GM19328 (cell line): ENCODE data around the gene PTH2R.
"Not testable (repeated sequence)": the region's sequence is repeated elsewhere in the genome, so short reads cannot be mapped to it uniquely, and the experiment has no call there.

Source experiments
- ATAC-seq: cut with Tn5 transposase; IDR thresholded peaks from one replicate; pipeline ENCODE4 v1.9.1; 2021; ENCODE audit warnings: mild to moderate bottlenecking, moderate library complexity; ENCODE audit not compliant: unreplicated experiment

The PTH2R gene

DNA sequence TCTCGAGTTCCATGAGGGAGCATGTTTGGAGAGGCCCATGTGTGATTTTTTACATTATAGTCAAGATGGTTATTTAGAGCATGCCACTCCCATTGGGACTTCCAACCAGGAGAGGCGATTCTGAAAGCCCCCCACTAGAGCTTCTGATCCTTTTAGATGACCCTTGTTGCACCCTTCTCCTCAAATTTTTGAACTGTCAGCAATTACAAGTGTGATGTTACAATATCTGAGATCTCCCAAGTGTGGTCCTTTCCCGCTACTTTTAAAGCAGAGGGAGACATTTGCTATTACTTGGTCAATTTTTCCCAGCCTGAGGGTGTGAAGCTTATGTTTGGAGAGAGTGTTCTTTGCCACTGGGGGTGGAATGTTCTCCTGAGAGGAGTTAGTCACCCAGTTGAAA lies 16.7 kb upstream of the PTH2R start:
- no peak for ATAC-seq

DNA sequence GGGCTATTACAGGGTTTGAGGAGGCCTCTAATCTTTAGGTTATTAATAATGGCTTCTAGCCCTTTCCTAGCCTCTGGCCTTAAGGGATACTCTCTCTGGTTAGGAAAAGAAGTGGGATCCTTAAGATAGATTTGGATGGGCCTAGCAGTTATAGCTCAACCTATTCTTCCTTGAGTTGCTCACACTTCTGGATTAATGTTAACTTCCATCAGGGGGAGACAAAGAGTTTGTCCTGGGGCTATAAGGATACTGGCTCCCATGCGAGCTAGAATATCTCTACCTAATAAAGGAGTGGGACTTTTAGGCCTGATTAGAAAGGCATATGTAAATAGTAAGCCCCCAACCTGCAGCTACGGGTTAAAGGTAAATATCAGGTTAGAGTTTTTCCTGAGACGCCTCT lies 14.3 kb upstream of the PTH2R start:
- ATAC-seq, result no peak

DNA sequence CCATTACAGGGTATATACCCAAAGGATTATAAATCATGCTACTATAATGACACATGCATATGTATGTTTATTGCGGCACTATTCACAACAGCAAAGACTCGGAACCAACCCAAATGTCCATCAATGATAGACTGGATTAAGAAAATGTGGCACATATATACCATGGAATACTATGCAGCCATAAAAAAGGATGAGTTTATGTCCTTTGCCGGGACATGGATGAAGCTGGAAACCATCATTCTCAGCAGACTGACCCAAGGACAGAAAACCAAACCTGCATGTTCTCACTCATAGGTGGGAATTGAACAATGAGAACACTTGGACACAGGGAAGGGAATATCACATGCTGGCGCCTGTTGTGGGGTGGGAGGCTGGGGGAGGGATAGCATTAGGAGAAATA lies 9.8 kb upstream of the PTH2R start:
- ATAC-seq, result not testable (repeated sequence)

DNA sequence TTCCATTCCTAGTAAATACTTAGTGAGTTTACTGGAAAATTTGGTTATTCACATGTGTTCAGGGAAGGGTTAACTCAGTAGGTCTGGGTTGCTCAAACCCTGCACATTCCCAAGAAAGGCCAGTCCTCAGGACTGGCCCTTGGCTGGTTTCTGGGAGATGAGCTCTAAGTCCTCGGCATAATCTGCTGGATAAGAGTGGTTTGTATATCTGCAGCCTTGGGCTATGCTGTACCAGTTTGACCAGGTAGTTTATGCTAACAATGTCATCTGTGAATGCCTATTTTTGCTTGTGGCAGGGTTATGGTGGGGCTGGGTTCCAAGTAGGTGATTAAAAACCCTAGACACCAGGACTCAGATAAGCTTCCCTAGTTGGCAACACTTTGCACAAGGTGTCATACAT lies 7.4 kb upstream of the PTH2R start:
- ATAC-seq, result no peak

- ATAC-seq, result no peak
Measured at GRCh38 chr2:208407667-208408066, 1.1 kb downstream of the PTH2R start.

DNA sequence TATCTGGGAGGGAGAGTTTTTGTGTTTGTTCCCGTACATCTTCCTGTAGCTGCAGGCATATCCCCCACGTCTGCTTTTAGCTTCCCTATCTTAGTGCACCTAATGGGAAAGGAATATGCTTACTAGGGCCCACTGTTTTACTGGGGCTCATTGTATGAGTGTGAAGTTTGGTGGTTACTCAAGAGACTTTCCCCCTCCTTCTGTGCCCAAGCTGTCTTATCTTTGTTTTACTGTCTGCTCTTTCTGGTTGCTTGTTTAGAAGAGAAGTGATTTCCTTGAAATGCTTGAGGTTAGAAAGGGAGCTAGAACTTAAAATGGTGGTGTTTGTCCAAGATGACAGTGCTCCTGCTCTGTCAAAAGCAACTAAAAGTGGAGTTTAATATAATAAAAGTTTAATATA lies 7.3 kb downstream of the PTH2R start:
- ATAC-seq, result no peak

- ATAC-seq, result no peak
Measured at GRCh38 chr2:208415255-208415654, 8.7 kb downstream of the PTH2R start.

DNA sequence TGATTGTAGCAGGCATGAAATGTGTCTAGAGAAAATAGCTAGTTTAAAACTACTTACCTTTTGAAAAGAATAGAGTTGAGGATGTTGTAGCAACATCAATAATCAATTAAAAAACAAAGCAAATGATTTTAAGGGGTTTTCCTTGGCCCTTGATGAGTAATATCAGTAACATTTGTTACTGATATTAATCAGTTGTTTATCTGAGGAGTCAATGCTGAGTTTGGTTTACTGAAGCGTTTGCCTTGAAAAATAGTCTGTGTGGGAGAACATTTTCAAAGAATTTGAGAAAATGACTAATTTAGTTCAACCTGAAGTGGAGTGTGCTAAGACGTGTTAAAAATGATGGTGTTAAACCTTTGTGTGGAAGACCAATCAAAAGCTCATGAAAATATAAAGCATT lies 9.3 kb downstream of the PTH2R start:
- peak; percentile 60 for ATAC-seq

- no peak for ATAC-seq
Measured at GRCh38 chr2:208426412-208427045, 19.9 kb downstream of the PTH2R start.

GRCh38 chr2:208437755-208438154 lies 31.2 kb downstream of the PTH2R start:
- no peak for ATAC-seq

DNA sequence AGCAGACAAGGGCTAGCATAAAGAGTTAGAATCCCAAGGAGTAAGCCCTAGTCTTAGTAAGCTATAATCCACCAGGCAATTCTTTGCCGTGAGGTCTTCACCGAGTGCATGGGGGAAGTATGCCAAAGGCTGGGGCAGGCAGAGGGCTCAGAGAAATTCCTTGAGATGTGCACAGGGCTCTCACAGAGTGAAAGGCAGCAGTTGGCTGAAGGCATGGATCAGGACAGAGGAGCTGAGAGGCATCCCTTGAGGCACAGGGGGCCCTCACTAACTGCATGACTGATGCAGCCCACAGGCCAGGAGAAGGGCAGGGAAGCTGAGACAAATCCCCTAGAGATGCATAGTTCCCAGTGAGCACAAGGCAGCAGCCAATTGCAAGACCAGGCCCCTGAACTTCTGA lies 34.1 kb downstream of the PTH2R start:
- ATAC-seq, result no peak

DNA sequence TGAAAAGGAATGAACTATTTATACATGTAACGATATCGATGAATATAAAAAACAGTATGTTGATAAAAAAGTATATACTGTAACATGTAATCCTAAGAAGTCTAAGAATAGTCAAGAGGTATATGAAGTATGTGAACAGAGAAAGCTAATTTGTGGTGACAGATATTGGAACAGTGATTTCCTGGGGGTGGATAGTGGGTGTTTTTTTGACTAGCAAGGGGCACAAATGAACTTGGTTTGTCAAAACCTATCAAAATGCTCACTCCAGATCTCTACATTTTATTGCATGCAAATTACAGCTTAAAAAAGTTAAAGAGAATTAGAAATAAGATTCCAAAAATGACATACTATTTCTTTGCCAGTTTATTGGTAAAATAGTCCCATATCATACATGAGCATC lies 35.4 kb downstream of the PTH2R start:
- ATAC-seq, result no peak

GRCh38 chr2:208447447-208447846 lies 40.9 kb downstream of the PTH2R start:
- not testable (repeated sequence) for ATAC-seq

DNA sequence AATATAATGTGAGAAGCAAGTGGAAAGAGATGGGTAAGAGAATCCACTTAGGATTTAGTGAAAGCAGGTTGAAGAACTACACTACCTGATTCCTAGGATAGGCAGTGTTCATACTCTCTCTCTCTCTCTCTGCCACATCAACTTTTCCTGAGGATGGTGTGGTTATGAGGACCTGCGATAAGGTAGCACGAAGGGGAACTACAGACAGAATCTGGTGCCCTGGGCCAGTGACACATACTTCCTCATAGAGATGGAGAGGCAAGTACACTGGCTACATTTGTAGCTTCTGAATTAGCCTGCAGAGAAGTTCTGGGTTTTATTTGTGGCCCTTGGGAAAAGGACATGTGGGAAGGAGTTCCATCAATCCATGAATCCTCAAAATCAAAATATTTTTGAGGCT lies 44.5 kb downstream of the PTH2R start:
- ATAC-seq, result no peak

DNA sequence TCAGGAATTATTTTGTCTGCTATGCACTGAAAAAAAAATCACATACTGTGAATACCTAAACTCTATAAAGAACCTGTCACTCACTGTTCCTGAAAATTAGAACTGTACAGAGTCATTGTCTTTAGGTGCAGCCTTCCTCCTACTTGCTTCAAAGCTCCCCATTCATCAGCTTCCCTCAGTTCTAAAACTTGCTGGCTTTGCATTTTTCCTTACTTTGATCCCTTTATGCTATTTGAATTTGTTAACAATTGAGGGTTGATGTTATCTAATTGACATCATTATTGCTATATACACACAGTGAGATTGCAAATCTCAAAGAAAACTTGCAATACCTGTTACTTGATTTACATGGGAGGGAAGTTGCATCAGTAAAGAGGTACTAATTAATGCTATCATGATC lies 48.3 kb downstream of the PTH2R start:
- ATAC-seq, result no peak

DNA sequence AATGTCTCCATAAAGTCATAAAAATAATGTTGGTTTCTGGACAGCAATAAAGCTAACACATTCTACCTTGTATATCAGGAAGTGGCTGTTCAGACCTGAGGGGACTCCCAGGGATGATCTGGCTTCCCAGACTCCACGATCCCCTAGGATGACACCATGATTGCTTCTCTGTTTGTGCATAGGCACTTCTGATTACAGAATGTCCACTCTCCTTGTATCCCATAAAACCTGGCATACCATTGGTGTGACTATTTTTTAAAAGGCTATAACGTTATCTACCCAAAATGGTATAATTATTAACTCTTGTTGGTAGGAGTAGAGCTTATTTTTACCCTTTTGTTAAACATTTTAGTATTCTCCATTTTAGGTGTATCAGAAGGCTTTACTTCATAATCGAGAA lies 57.1 kb downstream of the PTH2R start:
- no peak for ATAC-seq

DNA sequence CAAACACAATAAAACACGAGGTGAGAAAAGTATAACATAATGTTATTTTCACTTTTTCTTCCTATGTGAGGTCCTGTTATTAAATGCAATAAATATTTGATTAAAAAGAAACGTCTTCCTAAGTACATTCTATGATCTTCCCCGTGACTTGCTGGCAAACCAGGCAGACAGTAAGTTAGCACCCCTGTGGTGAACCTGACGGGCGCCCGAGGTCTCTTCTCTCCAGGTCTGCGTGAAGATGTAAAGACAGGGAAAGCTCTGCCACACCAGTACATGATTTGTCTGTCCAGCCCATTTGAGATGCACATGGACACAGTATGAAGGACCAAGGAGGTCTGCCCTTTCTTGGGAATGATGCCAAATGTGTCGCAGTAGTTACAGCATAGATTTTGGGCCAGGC lies 57.6 kb downstream of the PTH2R start:
- no peak for ATAC-seq

DNA sequence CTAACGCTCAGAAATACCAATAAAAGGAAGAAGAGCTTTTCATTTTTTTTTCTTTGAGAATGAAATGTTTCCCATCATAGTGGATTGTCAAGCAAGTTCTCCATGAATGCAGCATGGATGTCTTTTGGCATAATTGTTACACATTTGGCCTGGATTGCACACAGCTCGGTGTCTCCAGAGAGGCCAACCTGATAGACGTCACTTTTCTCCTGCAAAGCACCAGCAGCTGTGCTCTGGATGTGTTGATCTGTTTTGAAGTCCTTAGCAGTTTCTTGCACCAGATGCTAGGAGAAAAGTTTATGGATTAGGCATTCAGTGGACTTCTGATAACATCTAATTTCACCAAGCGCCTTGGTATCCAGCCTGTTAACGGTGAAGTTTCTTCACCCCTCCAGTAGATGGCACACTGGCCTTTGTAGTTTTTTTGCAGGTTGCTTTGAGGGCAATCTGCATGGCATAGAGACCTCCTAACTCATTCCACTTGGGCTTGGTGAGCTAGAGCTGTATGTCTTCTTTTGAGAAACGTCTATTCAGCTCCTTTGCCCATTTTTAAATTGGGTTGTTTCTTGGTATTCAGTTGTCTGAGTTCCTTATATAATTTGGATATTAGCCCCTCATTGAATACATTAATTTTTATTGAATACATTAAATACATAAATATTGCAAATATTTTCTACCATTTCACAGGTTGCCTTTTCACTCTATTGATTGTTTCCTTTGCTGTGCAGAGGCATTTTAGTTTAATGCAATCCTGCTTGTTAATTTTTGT lies 59.7 kb downstream of the PTH2R start:
- ATAC-seq, result peak; percentile 80

DNA sequence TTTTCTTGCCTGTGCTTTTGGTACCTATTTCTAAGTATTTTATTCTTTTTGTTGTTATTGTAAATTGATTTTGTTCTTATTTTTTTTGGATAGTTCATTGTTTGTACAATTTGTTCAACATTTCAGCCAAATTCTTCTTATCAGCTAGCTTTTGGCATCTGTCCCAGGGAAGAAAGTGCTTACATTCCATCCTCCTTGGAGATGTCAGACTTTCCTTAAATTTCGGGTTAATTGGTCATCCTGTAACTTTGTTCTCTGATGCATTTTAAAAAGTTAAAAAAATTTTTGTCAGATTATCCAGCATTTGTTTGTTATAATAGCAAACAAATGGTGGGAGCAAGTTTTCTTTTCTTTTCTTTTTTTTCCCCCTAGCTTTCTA lies 60.3 kb downstream of the PTH2R start:
- no peak for ATAC-seq

GRCh38 chr2:208467564-208467963 lies 61.0 kb downstream of the PTH2R start:
- no peak for ATAC-seq

GRCh38 chr2:208477741-208478140 lies 71.1 kb downstream of the PTH2R start:
- no peak for ATAC-seq

- ATAC-seq, result no peak
Measured at GRCh38 chr2:208479342-208479741, 72.8 kb downstream of the PTH2R start.

- not testable (repeated sequence) for ATAC-seq
Measured at GRCh38 chr2:208481945-208482344, 75.4 kb downstream of the PTH2R start.
